Caki2 (cell line): Measurements from ENCODE around the gene ST8SIA5. TPM values are rescaled to one million over a fixed set of nuclear protein-coding genes. Genes with fewer than 3 reads are reported as not detected.
A peak's percentile ranks its signal among the peaks of the same experiment; 100 is the strongest.

ENCODE experiments used
- DNase-seq: peaks from one replicate; pipeline ENCODE4 v3.0.0-alpha.2; 2015; ENCODE audit warnings: low read depth
- in situ Hi-C: cut with HindIII; loops from 2 replicates; pipeline ENCODE4 v1.10.0; 2016; ENCODE audit warnings: low sequenced_read_pairs, low pct_unique_long_range_greater_than_20kb, mixed read lengths
- total RNA-seq: library from RNA; depleted of rRNA; stranded (reverse); fragments of >200 nt; shearing (Covaris generic); gene quantifications from 2 replicates; pipeline ENCODE4 v1.2.3, GENCODE V29; 2014; ENCODE audit warnings: low replicate concordance

The ST8SIA5 gene
- total RNA-seq, 1 experiment from 2014 or later = not detected

DNA sequence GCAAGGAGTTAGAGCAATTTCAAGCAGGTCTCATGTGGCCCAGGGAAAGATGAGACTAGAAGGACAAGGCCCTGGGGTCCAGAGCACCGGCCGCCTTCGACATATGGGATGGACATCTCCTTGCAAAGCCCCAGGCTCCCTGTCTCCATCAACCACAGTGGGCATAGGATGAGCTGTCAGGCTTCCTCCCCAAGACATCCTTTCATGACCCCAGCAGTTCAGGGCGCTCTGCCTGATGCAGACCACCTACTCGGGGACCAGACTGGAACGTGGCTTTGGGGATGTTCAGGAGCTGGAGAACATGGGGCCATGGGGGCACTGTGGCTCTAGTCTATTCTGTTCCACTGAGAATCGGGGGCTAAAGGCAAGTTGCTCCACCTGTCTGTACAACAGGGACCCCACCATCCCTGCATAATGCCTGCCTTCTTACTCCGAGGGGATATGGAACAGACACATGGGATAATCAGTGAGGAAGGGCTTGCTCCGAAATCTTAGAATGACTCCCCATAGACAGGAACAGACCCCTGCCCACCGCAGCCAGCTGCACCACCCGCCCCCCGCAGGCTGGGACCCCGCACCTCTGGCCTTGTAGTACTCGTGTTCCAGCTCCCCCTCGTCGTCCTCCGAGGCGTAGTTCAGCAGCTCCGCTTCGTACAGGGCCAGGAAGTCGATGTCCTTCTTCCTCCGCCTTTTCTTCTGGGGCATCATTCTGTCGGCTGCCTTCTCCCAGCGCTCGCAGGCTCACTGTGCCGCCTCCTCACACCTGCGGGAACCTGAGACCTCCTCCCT lies 100.3 kb downstream of the ST8SIA5 start:
- in situ Hi-C loops = no loop called here
- DNase-seq = no peak

DNA sequence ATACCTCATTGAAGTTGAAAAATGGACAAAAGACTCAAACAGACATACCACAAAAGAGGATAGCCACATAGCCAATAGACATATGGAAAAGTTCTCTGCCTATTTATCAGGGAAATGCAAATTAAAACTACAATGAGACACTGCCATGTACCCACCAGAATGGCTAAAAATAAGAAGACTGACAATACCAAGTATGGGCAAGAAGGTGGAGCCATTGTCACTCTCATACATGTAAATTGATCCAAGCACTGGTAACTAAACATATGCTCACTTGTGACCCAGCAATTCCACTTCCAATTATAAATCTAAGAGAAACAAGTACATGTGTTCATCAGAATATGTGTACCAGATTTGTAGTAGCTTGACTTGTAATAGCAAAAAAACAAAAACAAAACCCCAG lies 104.5 kb downstream of the ST8SIA5 start:
- DNase-seq = no peak
- in situ Hi-C loops = no loop called here

DNA sequence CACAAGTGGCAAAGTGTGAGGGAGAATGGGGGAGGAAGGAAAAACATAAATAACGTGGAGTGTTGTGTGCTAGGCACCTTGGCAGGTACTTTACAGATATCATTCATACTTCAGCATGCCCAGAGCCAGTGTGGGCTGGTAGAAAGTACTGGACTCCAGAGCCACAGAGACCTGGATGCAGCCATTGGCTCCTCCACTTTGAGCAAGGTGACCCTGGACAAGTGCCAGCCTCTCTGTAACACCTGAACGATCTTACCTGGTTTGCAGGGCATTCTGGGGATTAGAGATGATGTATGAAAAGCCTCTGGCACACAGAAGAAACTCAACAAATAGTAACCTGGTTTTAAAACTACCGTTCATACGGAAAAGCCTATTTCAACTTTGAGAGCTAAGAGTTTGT lies 106.2 kb downstream of the ST8SIA5 start:
- in situ Hi-C loops = no loop called here

DNA sequence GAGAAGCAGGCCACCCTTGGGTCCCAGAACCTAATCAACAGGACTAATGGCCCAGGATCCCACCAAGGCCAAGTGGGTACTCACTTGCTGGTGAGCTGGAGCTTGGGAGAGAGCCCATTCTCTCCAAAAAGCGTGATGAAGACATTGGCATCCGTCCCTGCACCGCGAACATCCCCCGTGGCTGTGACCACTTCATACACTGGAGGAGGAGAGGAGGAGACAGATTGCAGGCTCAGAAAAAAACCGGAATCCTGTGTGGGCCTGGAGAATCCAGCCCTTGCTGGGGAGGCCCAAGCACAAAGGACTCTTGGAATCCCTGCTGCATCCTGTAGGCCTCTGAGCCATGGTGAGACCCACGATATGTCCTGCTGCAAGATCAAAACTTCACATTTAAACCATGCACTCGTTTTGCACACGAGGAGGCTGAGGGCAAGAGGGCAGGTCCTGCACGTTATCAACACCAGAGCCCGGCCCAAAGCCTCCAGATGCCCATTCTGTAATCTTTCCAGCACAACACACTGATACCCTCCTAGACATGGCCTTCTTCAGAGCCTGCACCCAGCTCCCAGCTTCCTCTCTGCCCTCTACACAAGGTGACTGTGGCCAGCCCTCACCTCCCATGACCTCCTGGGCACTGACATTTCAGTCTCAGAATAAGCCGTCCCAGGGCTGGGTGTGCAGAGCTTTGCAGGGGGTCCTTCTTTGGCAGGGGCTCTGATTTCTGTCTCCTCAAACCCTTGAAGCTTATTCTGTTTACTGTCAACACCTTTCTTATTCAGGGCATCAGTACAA lies 107.6 kb downstream of the ST8SIA5 start:
- no peak for DNase-seq
- in situ Hi-C loops = no loop called here

More for the DNA sequence above, 106.2 kb downstream of the ST8SIA5 start:
- no peak for DNase-seq

DNA sequence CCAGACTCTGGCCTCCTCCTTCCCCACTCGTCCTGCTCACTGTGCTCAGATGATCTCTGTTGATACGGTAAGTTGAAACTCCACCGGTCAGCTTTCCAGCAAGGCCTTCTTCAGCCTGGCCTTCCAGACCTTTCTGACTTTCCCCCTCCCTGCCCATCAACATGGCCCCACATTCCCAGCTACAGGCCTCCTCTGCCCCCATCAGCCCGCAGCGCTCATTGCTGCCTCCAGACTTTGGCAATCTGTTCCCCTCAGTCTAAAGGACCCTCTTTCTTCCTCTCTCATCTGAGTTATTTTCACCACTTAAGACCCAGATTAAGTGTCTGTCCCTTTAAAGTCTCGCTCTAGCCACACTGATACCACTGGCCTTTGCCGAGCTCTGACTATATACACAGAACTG lies 110.4 kb downstream of the ST8SIA5 start:
- in situ Hi-C loops = no loop called here

DNA sequence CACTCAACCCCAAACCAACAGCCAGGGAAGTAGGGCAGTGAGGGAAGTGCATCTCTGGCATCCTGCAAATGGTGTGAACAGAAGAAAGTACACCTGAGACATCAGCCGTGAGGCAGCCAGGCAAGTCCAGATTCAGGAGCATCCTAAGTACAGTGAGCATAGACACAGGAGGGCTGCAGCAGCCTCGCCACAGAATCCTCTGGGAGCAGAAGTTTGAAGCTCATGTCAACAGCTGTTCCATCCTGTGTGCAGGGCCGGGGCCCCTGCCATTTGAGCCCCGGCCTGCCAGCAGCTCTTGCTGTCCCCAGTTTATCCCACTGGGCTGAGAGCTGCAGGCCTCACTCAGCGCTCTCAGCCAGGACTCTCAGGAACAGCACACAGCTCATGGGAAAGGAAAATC lies 114.3 kb downstream of the ST8SIA5 start:
- no peak for DNase-seq
- in situ Hi-C loops = no loop called here

More for the DNA sequence above, 110.4 kb downstream of the ST8SIA5 start:
- DNase-seq = no peak

DNA sequence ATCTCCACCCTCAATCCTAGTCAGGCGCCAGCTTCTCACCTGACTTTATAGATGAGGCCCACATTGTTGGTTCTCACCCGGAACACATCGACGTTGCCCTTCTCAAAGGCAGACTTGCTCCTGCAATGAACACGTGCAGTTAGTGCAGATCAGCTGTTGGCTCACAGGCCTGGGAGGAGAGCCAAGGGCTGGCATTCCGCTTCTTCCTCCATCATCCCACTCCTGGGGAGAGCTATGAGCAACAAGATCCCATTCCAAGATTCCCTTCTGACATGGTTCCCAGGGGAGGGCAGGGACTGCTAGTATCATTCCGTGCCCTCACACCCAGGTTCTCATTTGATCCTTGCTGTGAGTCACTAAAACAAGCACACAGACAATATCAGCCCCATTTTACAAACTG lies 114.9 kb downstream of the ST8SIA5 start:
- no peak for DNase-seq

DNA sequence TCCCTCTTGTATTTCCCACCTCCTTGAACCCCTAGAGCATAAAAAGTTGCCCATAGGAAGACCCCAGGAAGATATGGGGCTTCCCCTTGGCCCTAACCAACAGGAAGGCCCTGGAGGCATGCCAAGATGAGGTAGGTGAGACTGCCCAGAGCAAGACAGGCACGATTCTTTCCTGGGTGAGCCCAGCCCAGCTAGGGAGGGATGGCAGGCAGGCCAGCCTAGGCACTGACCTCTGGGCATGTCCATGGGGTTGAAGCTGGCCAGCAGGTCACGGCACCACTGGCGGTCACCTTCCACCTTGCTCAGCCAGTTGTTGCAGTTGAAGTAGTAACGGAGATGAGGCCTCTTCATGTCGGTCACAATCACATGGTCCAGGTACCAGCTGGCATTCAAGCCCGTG lies 117.5 kb downstream of the ST8SIA5 start:
- DNase-seq = no peak
- in situ Hi-C loops = no loop called here

More for the DNA sequence above, 114.9 kb downstream of the ST8SIA5 start:
- in situ Hi-C loops = no loop called here

DNA sequence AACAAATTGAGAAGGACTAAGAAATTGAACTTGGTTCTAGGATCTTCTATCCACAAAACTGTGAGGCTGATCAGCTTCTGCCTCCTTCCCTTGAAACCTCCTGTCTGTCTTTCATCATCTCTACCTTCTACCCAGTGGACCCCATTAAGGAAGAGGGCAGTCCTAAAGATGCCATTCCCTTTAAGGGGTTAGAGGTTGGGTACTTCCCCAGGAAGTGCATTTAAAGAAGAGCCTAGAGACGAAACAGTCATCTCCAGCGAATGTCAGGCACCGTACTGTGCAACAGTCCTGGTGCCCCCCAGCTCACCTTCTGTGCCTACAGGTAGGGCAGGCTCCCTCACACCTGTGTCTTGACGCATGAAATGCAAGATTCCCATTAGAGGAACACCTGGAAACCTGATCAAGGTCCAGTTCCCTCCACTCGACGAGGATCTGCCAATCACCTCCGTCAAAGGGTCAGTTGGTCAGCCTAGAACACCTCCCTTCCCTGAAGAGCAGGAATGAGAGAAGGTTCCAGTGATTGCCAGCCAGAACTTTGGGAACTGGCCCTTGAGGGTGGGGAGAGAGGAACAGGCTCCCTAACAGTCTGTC lies 120.7 kb downstream of the ST8SIA5 start:
- no peak for DNase-seq
- in situ Hi-C loops = no loop called here

DNA sequence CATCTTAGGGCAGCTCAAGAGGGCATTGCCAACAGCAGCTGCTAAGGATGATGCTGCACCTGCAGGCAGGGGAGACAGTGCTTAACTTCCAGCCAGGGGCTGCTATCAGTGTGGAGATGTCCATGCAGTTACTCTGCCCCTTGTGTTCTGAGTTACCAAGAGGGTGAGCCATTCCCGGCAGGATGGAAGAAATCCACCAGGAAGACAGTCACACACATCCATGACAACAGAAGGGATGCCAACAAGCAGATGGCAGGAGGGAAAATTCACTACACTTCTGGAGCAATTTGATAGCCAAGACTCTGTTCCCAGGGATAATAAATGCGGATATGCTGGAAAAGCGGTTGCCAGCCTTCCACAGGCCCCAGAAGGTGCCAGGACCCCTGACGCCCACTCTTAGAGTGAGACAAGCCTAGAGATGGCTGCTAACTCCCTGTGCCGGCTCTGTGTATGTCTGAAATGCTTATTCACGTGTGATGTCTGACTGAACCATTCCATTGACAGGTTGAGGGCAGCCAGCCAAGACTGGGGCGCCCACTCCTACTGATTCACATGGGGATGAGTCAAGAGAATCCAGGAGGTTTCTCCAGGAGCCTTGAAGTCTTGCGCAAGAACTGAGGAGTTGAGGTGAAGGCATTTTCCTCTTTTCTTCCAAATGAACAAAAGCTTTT lies 124.3 kb downstream of the ST8SIA5 start:
- in situ Hi-C loops = no loop called here
- DNase-seq = peak; percentile 37

DNA sequence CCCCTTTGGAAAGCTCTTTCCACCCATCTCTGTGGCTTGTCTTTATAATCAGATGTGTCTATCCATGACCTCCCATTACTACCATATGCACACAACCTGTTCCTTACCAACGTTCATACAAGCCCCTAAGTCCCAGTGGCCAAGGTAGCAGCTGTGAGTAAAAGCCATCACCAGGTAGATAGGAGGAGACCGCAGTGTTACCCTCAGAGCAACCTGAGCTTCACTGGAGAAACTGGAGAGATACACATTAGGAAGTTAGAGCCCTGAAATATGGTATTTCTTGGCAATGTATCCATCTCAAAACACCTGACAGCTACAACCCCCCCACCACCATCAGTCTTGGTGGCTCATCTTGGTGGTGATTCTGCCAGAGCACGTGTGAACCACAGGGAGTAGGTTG lies 125.9 kb downstream of the ST8SIA5 start:
- in situ Hi-C loops = no loop called here

DNA sequence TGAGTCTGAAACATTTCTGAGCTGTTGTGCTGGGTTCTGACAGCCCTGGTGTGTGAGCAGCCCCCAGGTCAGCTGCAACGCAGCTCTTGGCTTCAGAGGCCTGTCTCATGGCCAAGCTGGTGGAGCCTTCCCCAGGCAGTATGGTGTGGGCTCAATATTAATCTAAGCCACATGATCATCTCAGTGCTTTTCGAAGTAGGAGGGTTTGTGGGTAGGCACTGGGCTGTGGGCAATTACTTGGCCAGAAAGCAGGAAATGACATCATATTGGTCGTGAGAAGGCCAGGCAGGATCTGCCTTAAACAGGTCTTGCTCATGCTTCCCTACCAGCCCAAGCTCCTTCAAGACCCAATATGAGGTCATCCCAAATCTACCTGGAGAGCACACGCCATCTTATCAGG lies 126.7 kb downstream of the ST8SIA5 start:
- in situ Hi-C loops = no loop called here
- no peak for DNase-seq

More for the DNA sequence above, 125.9 kb downstream of the ST8SIA5 start:
- no peak for DNase-seq

DNA sequence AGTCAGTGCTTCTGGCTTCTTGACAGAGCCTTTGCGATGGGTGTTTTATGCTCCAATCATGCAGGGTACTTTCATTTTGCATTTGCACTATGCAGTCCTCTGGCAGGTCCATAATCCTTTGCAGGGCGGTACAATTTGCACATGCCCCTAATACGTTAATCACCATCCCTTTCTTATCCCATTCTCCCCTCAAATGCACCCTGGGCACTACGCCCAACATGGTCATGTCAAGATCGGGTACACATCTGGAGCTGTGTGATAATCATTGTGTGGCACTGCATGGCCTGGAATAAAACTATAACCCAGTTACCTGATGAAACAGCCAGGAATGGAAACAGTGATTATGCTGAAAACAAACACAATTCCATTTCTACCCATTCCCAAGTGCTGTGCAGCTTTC lies 127.5 kb downstream of the ST8SIA5 start:
- in situ Hi-C loops = no loop called here

DNA sequence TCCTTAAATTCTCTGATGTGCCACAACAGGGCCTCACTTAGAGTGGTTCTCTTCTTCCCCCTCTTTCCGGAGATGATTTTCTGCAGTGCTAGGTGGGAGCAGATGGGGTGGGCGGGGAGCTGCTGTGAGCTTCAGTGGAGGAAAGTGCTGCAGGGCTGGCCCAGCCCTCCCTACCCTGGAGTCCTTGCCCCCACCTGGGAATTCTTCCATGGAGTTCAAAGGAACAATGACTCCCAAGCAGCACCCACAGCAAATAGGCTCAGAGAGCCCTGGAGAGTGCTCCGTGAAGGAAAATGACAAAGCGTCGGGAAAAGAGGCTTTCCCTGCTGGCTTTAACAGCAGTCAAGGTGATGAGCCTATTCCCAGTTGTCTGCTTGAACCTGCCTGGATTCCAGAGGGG lies 128.6 kb downstream of the ST8SIA5 start:
- in situ Hi-C loops = no loop called here
- no peak for DNase-seq

More for the DNA sequence above, 127.5 kb downstream of the ST8SIA5 start:
- no peak for DNase-seq

DNA sequence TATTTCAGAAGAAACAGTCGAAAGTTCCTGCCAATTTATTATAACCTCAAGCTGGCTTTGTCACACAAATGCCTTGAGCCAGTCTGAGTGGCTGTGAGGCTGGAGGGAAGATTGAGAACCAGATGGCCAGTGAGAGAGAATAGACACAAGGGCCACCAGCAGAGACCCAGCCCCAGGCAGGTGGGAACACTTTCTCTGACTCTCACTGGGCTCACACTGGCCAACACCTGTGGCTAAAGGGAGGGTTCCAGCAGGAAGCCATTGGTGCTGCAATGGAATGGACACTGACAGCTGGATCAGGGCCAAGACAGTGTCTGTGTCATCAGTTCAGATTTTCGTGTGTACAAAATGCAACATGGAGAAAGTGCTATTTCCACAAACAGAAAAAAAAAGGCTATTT lies 129.7 kb downstream of the ST8SIA5 start:
- in situ Hi-C loops = no loop called here
- DNase-seq = no peak

DNA sequence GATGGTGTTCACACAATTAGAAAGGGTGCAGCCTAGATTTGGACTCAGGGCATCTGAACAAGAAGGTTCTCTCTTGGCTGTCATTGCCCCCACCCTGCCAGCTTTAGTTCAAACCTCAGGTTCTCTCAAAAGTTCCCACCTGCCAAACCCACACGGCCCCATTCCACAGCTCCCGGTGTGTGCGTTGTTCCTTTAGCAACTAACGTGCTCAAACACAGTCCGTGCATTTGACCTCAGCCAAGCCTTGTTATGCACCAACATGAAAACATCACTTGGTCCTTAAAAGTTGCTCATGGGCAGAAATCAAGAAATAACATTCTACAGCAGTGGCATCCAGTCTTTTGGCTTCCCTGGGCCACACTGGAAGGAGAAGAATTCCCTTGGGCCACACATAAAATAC lies 131.8 kb downstream of the ST8SIA5 start:
- no peak for DNase-seq
- in situ Hi-C loops = no loop called here

DNA sequence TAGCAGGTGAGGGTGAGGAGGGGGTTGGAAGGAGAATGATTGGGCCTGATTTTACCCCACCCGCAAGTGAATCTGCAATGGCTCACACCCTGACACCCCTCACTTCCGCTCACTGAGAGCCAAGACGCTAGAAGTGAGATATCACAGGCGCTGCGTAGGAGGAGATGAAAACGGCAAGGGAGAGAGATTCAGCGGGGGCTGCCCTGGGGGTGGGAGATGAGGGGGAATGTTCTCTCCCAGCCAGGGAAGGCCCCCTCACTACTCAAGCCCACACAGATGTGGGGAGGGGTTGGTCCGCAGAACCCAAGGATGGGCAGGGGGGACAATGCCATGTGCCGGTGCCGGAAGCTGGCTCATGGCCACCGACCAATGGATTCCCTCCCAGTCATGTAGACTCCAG lies 132.7 kb downstream of the ST8SIA5 start:
- DNase-seq = no peak
- in situ Hi-C loops = no loop called here

DNA sequence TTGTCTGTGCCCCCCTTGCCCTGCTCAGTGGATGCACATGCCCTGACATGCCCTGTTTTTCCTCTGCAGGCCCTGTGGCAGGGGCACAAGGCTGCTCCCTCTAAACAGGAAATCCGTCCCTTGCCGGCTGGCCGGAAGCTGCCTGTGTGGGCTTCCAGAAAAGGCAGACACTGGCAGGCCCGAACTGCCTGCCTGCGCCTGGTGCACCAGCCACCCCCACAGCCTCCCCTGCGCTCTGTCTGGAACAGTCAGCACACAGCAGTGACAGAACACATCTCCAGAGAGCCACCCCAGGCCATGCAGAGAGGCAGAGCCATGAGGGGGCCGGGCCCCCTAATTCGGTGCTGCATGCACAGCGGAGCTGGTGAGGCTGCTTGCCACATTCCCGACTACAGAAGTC lies 133.3 kb downstream of the ST8SIA5 start:
- in situ Hi-C loops = no loop called here
- DNase-seq = no peak

DNA sequence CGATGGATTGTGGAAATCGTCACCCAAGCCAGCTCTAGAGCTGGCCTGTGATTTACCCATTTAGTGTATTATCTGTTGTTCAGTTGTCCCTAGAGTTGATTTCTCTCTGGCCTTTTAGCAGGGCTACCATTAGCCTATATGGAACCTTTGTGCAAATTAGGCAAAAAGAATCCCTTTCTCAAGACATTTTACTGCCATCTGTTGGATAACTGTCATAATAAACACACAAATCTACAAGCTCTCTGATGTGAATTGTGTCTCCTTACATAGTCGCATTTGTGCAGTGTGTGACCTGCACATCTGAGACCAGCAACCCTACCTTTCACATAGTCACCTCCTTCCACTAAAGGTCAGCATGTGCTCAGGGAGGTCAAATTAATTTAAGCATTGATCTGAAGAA lies 133.9 kb downstream of the ST8SIA5 start:
- in situ Hi-C loops = no loop called here
- DNase-seq = peak; percentile 11
